ENCODE data around the gene SIRPB2. TPM values are rescaled to one million over a fixed set of nuclear protein-coding genes. Genes with fewer than 3 reads are reported as not detected.
A peak's percentile ranks its signal among the peaks of the same experiment; 100 is the strongest.

SIRPB2 gene
- total RNA-seq, 1 experiment from 2014 or later: 7.1 TPM

DNA sequence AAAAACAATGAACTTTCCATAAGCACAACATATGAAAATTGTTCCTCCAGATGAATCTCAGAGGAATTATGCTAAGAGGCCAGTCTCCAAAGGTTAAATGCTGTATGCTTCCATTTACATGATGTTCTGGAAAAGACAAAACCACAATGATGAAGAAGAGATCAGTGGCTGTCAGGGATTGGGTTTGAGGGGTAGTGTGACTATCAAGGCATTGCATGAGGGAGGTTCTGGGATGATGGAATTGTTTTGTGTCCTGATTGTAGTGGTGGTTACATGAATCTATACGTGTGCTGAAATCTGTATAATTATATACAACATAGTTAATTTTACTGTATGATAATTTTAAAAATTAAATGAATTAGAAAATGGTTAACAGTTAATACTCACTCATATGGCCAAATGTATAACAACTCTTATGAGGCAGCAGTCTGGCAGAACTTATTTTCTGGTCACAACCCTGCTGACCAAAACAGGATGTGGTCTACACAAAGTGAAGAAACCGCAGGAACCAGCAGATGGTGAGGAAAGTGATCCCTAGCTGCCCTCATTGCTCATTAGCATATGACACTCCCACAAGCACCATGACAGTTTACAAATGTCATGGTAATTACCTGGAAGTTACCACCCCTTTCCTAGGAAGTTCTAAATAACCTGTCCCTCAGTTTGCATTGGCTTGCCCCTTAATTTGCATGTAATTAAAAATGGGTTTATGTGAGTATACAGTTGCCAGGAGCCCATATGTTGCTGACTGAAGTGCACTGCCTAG lies 56.5 kb downstream of the SIRPB2 start:
- H3K27me3 ChIP-seq (ENCODE audit: insufficient read depth, low read depth): no peaks in the 10 kb centered on the region
- H3K9me2 ChIP-seq (ENCODE audit: insufficient read depth): no peaks in the 10 kb centered on the region
- CTCF ChIA-PET: interaction anchor here (0.6 to 1.1 kb wide), 2 partner anchors 109 to 342 kb away, joined by 3 read pairs; no protein-coding TSS in a partner anchor
- no peak overlapping the region for H2AFZ ChIP-seq
- intact Hi-C loops (cut with micrococcal nuclease; ENCODE audit: unreplicated experiment): loop anchor here (5.0 kb wide), 1 partner anchor 107 kb away; the partner anchor contains the start of gene SDCBP2
- H3K36me3 ChIP-seq (ENCODE audit: low read depth): no peaks in the 10 kb centered on the region
- H3K4me3 ChIP-seq: no peak overlapping the region
- H3K79me2 ChIP-seq (ENCODE audit: low read depth): no peaks in the 10 kb centered on the region
- H3F3A ChIP-seq (ENCODE audit: insufficient read depth, low read depth): peaks cover 16% of the 10 kb centered on the region
- peaks cover 14% of the 10 kb centered on the region; the same call in 1 of the 2 replicates for H3K4me1 ChIP-seq (replicated peaks; ENCODE audit: insufficient read depth)
- TF ChIP-seq EZH2 (IDR thresholded peaks at IDR 0.05; ENCODE audit: low read depth): no peak
- TF ChIP-seq, protein P1, sequence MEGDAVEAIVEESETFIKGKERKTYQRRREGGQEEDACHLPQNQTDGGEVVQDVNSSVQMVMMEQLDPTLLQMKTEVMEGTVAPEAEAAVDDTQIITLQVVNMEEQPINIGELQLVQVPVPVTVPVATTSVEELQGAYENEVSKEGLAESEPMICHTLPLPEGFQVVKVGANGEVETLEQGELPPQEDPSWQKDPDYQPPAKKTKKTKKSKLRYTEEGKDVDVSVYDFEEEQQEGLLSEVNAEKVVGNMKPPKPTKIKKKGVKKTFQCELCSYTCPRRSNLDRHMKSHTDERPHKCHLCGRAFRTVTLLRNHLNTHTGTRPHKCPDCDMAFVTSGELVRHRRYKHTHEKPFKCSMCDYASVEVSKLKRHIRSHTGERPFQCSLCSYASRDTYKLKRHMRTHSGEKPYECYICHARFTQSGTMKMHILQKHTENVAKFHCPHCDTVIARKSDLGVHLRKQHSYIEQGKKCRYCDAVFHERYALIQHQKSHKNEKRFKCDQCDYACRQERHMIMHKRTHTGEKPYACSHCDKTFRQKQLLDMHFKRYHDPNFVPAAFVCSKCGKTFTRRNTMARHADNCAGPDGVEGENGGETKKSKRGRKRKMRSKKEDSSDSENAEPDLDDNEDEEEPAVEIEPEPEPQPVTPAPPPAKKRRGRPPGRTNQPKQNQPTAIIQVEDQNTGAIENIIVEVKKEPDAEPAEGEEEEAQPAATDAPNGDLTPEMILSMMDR (conservative IDR thresholded peaks at IDR 0.05): no peak
- H3K9me3 ChIP-seq (ENCODE audit: insufficient read depth, low read depth): 0 out of 2 replicates have a peak, but pooled peaks cover 5% of the 10 kb centered on the region
- no peaks in the 10 kb centered on the region for H4K20me1 ChIP-seq (ENCODE audit: insufficient read depth)
- BruUV-seq (replicated peaks): no TSS peak
- no peak overlapping the region for H3K4me2 ChIP-seq
- POLR2A ChIA-PET (ENCODE audit: unreplicated experiment): interaction anchor here (0.6 kb wide), 1 partner anchor 17 kb away, joined by 5 read pairs; no protein-coding TSS in a partner anchor
- no peak overlapping the region for H3K27ac ChIP-seq
- DNase-seq: peak in 1 of 2 experiments; percentile 40

DNA sequence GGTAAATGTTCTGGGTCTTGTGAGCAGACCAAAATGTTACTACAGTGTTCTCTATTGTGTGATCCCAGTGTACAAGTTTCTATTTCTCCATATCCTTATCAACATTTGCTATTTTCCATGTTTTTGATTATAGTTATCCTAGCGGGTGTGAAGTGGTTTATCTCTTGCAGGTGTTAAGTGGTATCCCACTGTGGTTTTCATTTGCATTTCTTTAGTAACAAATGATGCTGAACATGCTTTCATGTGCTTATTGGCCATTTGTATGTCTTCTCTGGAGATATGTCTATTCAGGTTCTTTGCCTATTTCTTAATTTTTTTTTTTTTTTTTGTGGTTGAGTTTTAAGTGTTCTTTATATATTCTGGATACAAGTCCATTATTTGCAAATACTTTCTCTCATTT lies 60.1 kb downstream of the SIRPB2 start:
- H3K27ac ChIP-seq: no peak overlapping the region
- H3K9me3 ChIP-seq (ENCODE audit: insufficient read depth, low read depth): 0 out of 2 replicates have a peak, but pooled peaks cover 5% of the 10 kb centered on the region
- intact Hi-C loops (cut with micrococcal nuclease; ENCODE audit: unreplicated experiment): no loop called here
- no TSS peak for BruUV-seq (replicated peaks)
- DNase-seq: no peak
- H4K20me1 ChIP-seq (ENCODE audit: insufficient read depth): no peaks in the 10 kb centered on the region
- CTCF ChIA-PET: no interaction called here
- POLR2A ChIA-PET (ENCODE audit: unreplicated experiment): no interaction called here
- H3K4me1 ChIP-seq (replicated peaks; ENCODE audit: insufficient read depth): peaks cover 31% of the 10 kb centered on the region
- no peak for TF ChIP-seq EZH2 (IDR thresholded peaks at IDR 0.05; ENCODE audit: low read depth)
- TF ChIP-seq, protein P1 (conservative IDR thresholded peaks at IDR 0.05): no peak
- peaks cover 12% of the 10 kb centered on the region; the same call in 1 of the 2 replicates for H3F3A ChIP-seq (ENCODE audit: insufficient read depth, low read depth)
- H2AFZ ChIP-seq: no peak overlapping the region
- no peaks in the 10 kb centered on the region for H3K36me3 ChIP-seq (ENCODE audit: low read depth)
- H3K4me3 ChIP-seq: no peak overlapping the region
- no peak overlapping the region for H3K4me2 ChIP-seq
- no peaks in the 10 kb centered on the region for H3K9me2 ChIP-seq (ENCODE audit: insufficient read depth)
- no peaks in the 10 kb centered on the region for H3K27me3 ChIP-seq (ENCODE audit: insufficient read depth, low read depth)
- H3K79me2 ChIP-seq (ENCODE audit: low read depth): no peaks in the 10 kb centered on the region

DNA sequence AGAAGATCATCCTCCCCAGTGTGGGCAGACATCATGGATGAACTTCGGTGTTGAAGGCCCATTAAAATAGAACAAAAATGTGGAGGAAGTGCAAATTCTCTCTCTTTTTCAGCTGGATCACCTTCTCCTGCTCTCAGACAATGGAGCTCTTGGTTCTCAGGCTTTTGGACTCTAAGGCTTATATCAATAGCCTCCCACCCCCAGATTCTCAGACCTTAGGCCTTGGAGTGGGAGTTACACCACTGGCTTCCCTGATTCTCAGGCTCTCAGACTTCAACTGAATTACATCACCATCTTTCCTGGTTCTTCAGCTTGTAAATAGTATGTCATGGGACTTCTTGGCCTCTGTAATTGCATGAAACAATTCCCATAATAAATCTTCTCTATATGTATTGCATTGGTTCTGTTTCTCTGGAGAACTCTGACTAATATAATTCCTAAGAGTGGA lies 61.2 kb downstream of the SIRPB2 start:
- no peak overlapping the region for H3K27ac ChIP-seq
- no peak overlapping the region for H3K4me3 ChIP-seq
- H3F3A ChIP-seq (ENCODE audit: insufficient read depth, low read depth): peaks cover 9% of the 10 kb centered on the region; the same call in 1 of the 2 replicates
- H2AFZ ChIP-seq: no peak overlapping the region
- H3K9me2 ChIP-seq (ENCODE audit: insufficient read depth): no peaks in the 10 kb centered on the region
- no peaks in the 10 kb centered on the region for H4K20me1 ChIP-seq (ENCODE audit: insufficient read depth)
- peaks cover 5% of the 10 kb centered on the region; the same call in 1 of the 2 replicates for H3K9me3 ChIP-seq (ENCODE audit: insufficient read depth, low read depth)
- TF ChIP-seq, protein P1 (conservative IDR thresholded peaks at IDR 0.05): no peak
- TF ChIP-seq EZH2 (IDR thresholded peaks at IDR 0.05; ENCODE audit: low read depth): no peak
- no peak overlapping the region for H3K4me2 ChIP-seq
- H3K27me3 ChIP-seq (ENCODE audit: insufficient read depth, low read depth): no peaks in the 10 kb centered on the region
- ChIA-PET POLR2A (ENCODE audit: unreplicated experiment) (no interaction called here), CTCF (no interaction called here)
- no TSS peak for BruUV-seq (replicated peaks)
- H3K36me3 ChIP-seq (ENCODE audit: low read depth): no peaks in the 10 kb centered on the region
- DNase-seq: peak in 1 of 2 experiments; percentile 38
- H3K79me2 ChIP-seq (ENCODE audit: low read depth): no peaks in the 10 kb centered on the region
- intact Hi-C loops (cut with micrococcal nuclease; ENCODE audit: unreplicated experiment): no loop called here
- H3K4me1 ChIP-seq (replicated peaks; ENCODE audit: insufficient read depth): peaks cover 31% of the 10 kb centered on the region
